PC-3 (cell line): ENCODE results near the gene SCAF8. TPM values are rescaled to one million over a fixed set of nuclear protein-coding genes. Genes with fewer than 3 reads are reported as not detected.

ENCODE experiments used
- ATAC-seq: fragments of 200-7000 bp; cut with Tn5 transposase; 2 replicates; pipeline ENCODE4 v1.9.1; 2020; ENCODE audit warnings: mild to moderate bottlenecking, moderate library complexity
- BruUV-seq: library from RNA; stranded (reverse); fragments of 400-500 nt; replicated peaks from 2 replicates; lab custom pipeline; 2021; lab: Mats Ljungman, UMichigan
- CTCF ChIA-PET: fragments of 300-600 bp; sonication (Branson Sonifier 250); formaldehyde crosslinking; loops from one replicate; lab custom pipeline; 2022; ENCODE audit warnings: antibody characterized with exemption; lab: Charles Lee
- POLR2A ChIA-PET: fragments of 300-600 bp; sonication (Branson Sonifier 250); formaldehyde crosslinking; loops from one replicate; lab custom pipeline; 2022; ENCODE audit warnings: antibody characterized with exemption; ENCODE audit not compliant: unreplicated experiment; lab: Charles Lee
- DNase-seq: peaks from one replicate; pipeline ENCODE4 v3.0.0-alpha.2; 2015
- H2AFZ ChIP-seq: fragments of 300-600 bp; sonication (generic); 2 replicates; pipeline ENCODE4 v1.6.0; 2016; ENCODE audit warnings: antibody characterized with exemption, low read length
- H3F3A ChIP-seq: fragments of 300-600 bp; sonication (generic); one replicate; pipeline ENCODE4 v1.6.0; 2017; ENCODE audit warnings: antibody characterized with exemption, low read length, control low read depth, mild to moderate bottlenecking; ENCODE audit not compliant: unreplicated experiment
- H3K27ac ChIP-seq: fragments of 300-600 bp; sonication (generic); 2 replicates; pipeline ENCODE4 v1.5.1; 2016; ENCODE audit warnings: mild to moderate bottlenecking, low read length
- H3K27me3 ChIP-seq: fragments of 300-600 bp; sonication (generic); 2 replicates; pipeline ENCODE4 v1.6.1; 2016; ENCODE audit warnings: low read length, mixed read lengths
- H3K36me3 ChIP-seq: fragments of 300-600 bp; sonication (generic); 2 replicates; pipeline ENCODE4 v1.6.1; 2016; ENCODE audit warnings: low read depth, mixed run types, low read length, mixed read lengths
- H3K4me1 ChIP-seq: fragments of 300-600 bp; sonication (generic); 2 replicates; pipeline ENCODE4 v1.5.1; 2016; ENCODE audit warnings: low read length; ENCODE audit not compliant: insufficient read depth
- H3K4me2 ChIP-seq: fragments of 300-600 bp; sonication (generic); 2 replicates; pipeline ENCODE4 v1.6.0; 2016; ENCODE audit warnings: low read length
- H3K4me3 ChIP-seq: fragments of 300-600 bp; sonication (generic); 2 replicates; pipeline ENCODE4 v1.5.1; 2016; ENCODE audit warnings: mild to moderate bottlenecking, low read length, mixed read lengths
- H3K79me2 ChIP-seq: fragments of 300-600 bp; sonication (generic); 2 replicates; pipeline ENCODE4 v1.6.1; 2017; ENCODE audit warnings: low read length, mixed read lengths
- H3K9ac ChIP-seq: fragments of 300-600 bp; sonication (generic); 2 replicates; pipeline ENCODE4 v1.6.0; 2016; ENCODE audit warnings: mild to moderate bottlenecking, low read length
- H3K9me2 ChIP-seq: fragments of 300-600 bp; sonication (generic); replicated peaks from 2 replicates; pipeline ENCODE4 v1.6.1; 2016; ENCODE audit warnings: mixed run types, low read length, mixed read lengths
- H3K9me3 ChIP-seq: fragments of 300-600 bp; sonication (generic); 2 replicates; pipeline ENCODE4 v1.6.1; 2016; ENCODE audit warnings: low read length, mixed read lengths
- H4K20me1 ChIP-seq: fragments of 300-600 bp; sonication (generic); 2 replicates; pipeline ENCODE4 v1.6.1; 2016; ENCODE audit warnings: low read length, mixed read lengths
- EZH2 ChIP-seq: fragments of 300-600 bp; sonication (generic); IDR thresholded peaks from one replicate; pipeline ENCODE4 v1.6.1; 2017; ENCODE audit warnings: antibody characterized with exemption, mild to moderate bottlenecking, low read length; ENCODE audit not compliant: unreplicated experiment
- EZH2phosphoT487 ChIP-seq: fragments of 300-600 bp; sonication (generic); IDR thresholded peaks from 2 replicates; pipeline ENCODE4 v1.6.1; 2018; ENCODE audit warnings: mild to moderate bottlenecking, antibody characterized with exemption, low read length, borderline replicate concordance
- intact Hi-C: fragments of 100-400 bp; cut with micrococcal nuclease; formaldehyde crosslinking; loops from 2 replicates; pipeline ENCODE4 v1.9.0; 2023
- total RNA-seq: library from RNA; depleted of rRNA; stranded (reverse); fragments of >200 nt; gene quantifications from 2 replicates; pipeline ENCODE4 v1.2.3, GENCODE V29; 2014
- TF ChIP-seq, protein P1 (sequence below): fragments of 300-600 bp; sonication (generic); conservative IDR thresholded peaks from 2 replicates; pipeline ENCODE4 v1.5.1; 2017; ENCODE audit warnings: antibody characterized with exemption, low read depth, mild to moderate bottlenecking, low read length

The SCAF8 gene
- total RNA-seq, 1 experiment from 2014 or later: 11.9 TPM

DNA sequence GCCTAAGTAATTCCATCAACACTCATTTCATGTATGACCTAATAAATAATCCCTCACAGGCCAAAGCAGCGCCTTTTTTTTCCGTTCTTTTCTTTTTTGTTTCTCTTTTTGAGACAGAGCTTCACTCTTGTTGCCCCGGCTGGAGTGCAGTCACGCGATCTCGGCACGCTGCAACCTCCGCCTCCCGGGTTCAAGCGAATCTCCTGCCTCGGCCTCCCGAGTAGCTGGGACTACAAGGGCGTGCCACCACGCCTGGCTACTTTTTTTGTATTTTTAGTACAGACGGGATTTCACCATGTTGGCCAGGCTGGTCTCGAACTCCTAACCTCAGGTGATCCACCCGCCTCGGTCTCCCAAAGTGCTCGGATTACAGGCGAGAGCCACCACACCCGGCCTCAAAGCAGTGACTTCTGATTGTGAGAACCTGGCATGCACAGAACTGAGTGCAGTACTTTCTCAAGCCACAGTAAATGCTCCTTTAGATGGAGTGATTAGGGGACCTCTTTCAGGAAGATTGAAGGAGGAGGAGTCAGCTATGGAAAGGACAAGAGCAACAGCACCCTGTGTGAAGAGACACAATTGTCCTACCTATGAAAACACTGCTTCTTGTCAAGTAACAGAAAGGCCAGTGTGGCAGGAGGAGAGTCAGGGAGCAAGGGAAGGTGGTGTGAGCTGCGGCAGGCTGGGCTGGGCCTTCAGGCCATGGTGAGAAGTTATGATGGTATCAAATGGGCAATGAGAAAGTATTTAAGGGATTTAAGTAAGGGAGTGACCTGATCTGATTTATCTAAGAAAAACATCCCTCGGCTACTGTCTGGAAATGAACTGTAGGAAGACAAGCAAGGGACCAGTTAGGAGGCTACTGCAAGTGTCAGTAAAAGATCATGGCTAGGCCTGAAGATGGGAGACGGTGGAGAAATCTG, 1.7 kb upstream of the SCAF8 start:
- H3K27me3 ChIP-seq: no peaks in the 10 kb centered on the region
- POLR2A ChIA-PET: interaction anchor here (0.7 kb wide), 1 partner anchor 22 kb away, joined by 3 read pairs; no protein-coding TSS in a partner anchor
- no peaks in the 10 kb centered on the region for H3F3A ChIP-seq
- H3K4me2 ChIP-seq: peak overlapping the region; percentile 92
- CTCF ChIA-PET: no interaction called here
- no peaks in the 10 kb centered on the region for H3K9me3 ChIP-seq
- peak overlapping the region; percentile 79; the same call in 1 of the 2 replicates for H3K4me3 ChIP-seq
- no peak overlapping the region for H3K27ac ChIP-seq
- peak overlapping the region; percentile 86; the same call in 1 of the 2 replicates for H2AFZ ChIP-seq
- peaks cover 25% of the 10 kb centered on the region for H3K79me2 ChIP-seq
- H3K9me2 ChIP-seq: no peaks in the 10 kb centered on the region
- H3K4me1 ChIP-seq: peaks cover 20% of the 10 kb centered on the region
- peaks cover 7% of the 10 kb centered on the region for H4K20me1 ChIP-seq
- intact Hi-C loops: loop anchor here (2.0 to 5.0 kb wide), 2 partner anchors 57 to 61 kb away; no protein-coding TSS in a partner anchor
- H3K9ac ChIP-seq: no peak overlapping the region; the same call in 1 of the 2 replicates
- DNase-seq: peak; percentile 5
- H3K36me3 ChIP-seq: no peaks in the 10 kb centered on the region; the same call in 1 of the 2 replicates
- TF ChIP-seq EZH2phosphoT487 (no peak), EZH2 (no peak)
- TF ChIP-seq, protein P1, sequence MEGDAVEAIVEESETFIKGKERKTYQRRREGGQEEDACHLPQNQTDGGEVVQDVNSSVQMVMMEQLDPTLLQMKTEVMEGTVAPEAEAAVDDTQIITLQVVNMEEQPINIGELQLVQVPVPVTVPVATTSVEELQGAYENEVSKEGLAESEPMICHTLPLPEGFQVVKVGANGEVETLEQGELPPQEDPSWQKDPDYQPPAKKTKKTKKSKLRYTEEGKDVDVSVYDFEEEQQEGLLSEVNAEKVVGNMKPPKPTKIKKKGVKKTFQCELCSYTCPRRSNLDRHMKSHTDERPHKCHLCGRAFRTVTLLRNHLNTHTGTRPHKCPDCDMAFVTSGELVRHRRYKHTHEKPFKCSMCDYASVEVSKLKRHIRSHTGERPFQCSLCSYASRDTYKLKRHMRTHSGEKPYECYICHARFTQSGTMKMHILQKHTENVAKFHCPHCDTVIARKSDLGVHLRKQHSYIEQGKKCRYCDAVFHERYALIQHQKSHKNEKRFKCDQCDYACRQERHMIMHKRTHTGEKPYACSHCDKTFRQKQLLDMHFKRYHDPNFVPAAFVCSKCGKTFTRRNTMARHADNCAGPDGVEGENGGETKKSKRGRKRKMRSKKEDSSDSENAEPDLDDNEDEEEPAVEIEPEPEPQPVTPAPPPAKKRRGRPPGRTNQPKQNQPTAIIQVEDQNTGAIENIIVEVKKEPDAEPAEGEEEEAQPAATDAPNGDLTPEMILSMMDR: no peak
- no TSS peak for BruUV-seq
- no peak for ATAC-seq

DNA sequence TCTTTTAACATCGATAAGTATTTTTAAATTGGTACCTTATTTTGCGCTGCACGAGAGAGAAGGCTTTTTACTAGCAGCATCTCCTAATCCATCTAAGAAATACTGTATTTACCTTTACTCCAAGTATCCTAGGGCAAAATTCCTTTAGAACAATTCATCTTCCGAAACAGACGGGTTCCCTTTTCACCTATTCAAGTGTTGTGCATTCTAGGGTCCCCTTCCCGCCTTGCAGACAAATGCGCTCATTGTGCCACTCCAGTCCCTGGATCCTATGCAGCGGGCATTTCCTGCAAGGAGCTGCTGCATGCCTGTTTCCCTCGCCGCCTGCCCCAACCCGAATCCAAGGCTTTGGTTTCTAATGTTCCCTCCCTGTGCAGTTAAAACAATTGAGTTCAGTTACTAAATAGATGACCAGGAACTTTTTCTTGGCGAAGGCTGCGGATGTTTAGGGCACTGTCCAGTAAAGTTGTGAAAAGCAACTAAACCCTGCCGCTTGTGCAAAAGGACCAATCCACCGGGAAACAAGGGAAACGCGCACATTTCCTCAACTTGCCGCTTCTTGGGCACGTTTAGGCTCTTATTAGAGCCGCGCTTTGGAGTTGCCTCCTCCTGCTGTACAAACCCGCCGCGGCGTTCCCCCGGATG, 556 bp upstream of the SCAF8 start:
- Histone ChIP-seq H3K27me3 (no peaks in the 10 kb centered on the region), H3K4me3 (peak overlapping the region; percentile 79), H3K79me2 (peaks cover 36% of the 10 kb centered on the region), H3K9me2 (no peaks in the 10 kb centered on the region), H3K4me1 (peaks cover 20% of the 10 kb centered on the region), H3K4me2 (peak overlapping the region; percentile 92), H2AFZ (peak overlapping the region; percentile 86), H4K20me1 (peaks cover 18% of the 10 kb centered on the region), H3K9ac (peak overlapping the region; percentile 98), H3K9me3 (no peaks in the 10 kb centered on the region), H3F3A (no peaks in the 10 kb centered on the region), H3K27ac (peak overlapping the region; percentile 90), H3K36me3 (peaks cover 4% of the 10 kb centered on the region; the same call in 1 of the 2 replicates)
- TSS peak; percentile 59 for BruUV-seq
- ATAC-seq (peak; percentile 21), DNase-seq (peak; percentile 64)
- ChIA-PET POLR2A (interaction anchor here (0.7 kb wide), 1 partner anchor 21 kb away, joined by 3 read pairs; no protein-coding TSS in a partner anchor), CTCF (no interaction called here)
- intact Hi-C loops: loop anchor here (1.0 to 5.0 kb wide), 3 partner anchors 58 to 73 kb away; no protein-coding TSS in a partner anchor
- TF ChIP-seq, protein P1: no peak
- no peak for TF ChIP-seq EZH2
- TF ChIP-seq EZH2phosphoT487: no peak
